Non-pigmented ciliary epithelial cell (primary cell): ENCODE measurements around the gene KCNAB3.

Experiments used
- DNase-seq: peaks from one replicate; pipeline ENCODE4 v3.0.0-alpha.2; 2010; ENCODE audit warnings: low read depth

KCNAB3 gene

GRCh38 chr17:7875804-7876370 is 53.8 kb downstream of the KCNAB3 start:
- DNase-seq = no peak

GRCh38 chr17:7873051-7873450 is 56.6 kb downstream of the KCNAB3 start:
- no peak for DNase-seq
